Measurements from ENCODE around the gene BZW2. TPM values are rescaled to one million over a fixed set of nuclear protein-coding genes. Genes with fewer than 3 reads are reported as not detected.

BZW2 gene
- total RNA-seq, 1 donor, result 21.3 TPM

- Histone ChIP-seq H3K4me1 (ENCODE audit: insufficient read depth, low read length) (peaks cover 5% of the 10 kb centered on the region), H3K27me3 (ENCODE audit: insufficient read depth, low read length) (no peaks in the 10 kb centered on the region), H3K9me3 (ENCODE audit: low read depth, low read length) (no peaks in the 10 kb centered on the region), H3K4me3 (ENCODE audit: low read length) (no peak overlapping the region)
These were observed 11.7 kb upstream of the BZW2 start for GRCh38 chr7:16634271-16634738.

- Histone ChIP-seq H3K27me3 (ENCODE audit: insufficient read depth, low read length) (no peaks in the 10 kb centered on the region), H3K9me3 (ENCODE audit: low read depth, low read length) (no peaks in the 10 kb centered on the region), H3K4me1 (ENCODE audit: insufficient read depth, low read length) (peaks cover 5% of the 10 kb centered on the region), H3K4me3 (ENCODE audit: low read length) (no peak overlapping the region)
These were observed 9.4 kb upstream of the BZW2 start for GRCh38 chr7:16636555-16637101.

GRCh38 chr7:16637379-16637778 is 8.6 kb upstream of the BZW2 start:
- H3K4me3 ChIP-seq (ENCODE audit: low read length), result no peak overlapping the region
- no peaks in the 10 kb centered on the region for H3K9me3 ChIP-seq (ENCODE audit: low read depth, low read length)
- H3K4me1 ChIP-seq (ENCODE audit: insufficient read depth, low read length), result peaks cover 5% of the 10 kb centered on the region
- H3K27me3 ChIP-seq (ENCODE audit: insufficient read depth, low read length), result no peaks in the 10 kb centered on the region

- Histone ChIP-seq H3K4me3 (ENCODE audit: low read length) (no peak overlapping the region), H3K9me3 (ENCODE audit: low read depth, low read length) (no peaks in the 10 kb centered on the region), H3K27me3 (ENCODE audit: insufficient read depth, low read length) (no peaks in the 10 kb centered on the region), H3K4me1 (ENCODE audit: insufficient read depth, low read length) (peaks cover 6% of the 10 kb centered on the region)
These were observed 7.4 kb upstream of the BZW2 start for GRCh38 chr7:16638282-16639280.

GRCh38 chr7:16644157-16644556 is 1.8 kb upstream of the BZW2 start:
- peaks cover 33% of the 10 kb centered on the region for H3K4me1 ChIP-seq (ENCODE audit: insufficient read depth, low read length)
- no peaks in the 10 kb centered on the region for H3K27me3 ChIP-seq (ENCODE audit: insufficient read depth, low read length)
- no peaks in the 10 kb centered on the region for H3K9me3 ChIP-seq (ENCODE audit: low read depth, low read length)
- H3K4me3 ChIP-seq (ENCODE audit: low read length), result peak overlapping the region; percentile 74

GRCh38 chr7:16644636-16645592 is 1.1 kb upstream of the BZW2 start:
- peak overlapping the region; percentile 74 for H3K4me3 ChIP-seq (ENCODE audit: low read length)
- no peaks in the 10 kb centered on the region for H3K27me3 ChIP-seq (ENCODE audit: insufficient read depth, low read length)
- peaks cover 33% of the 10 kb centered on the region for H3K4me1 ChIP-seq (ENCODE audit: insufficient read depth, low read length)
- H3K9me3 ChIP-seq (ENCODE audit: low read depth, low read length), result no peaks in the 10 kb centered on the region

GRCh38 chr7:16646472-16647072 is 591 bp downstream of the BZW2 start:
- Histone ChIP-seq H3K9me3 (ENCODE audit: low read depth, low read length) (no peaks in the 10 kb centered on the region), H3K27me3 (ENCODE audit: insufficient read depth, low read length) (no peaks in the 10 kb centered on the region), H3K4me1 (ENCODE audit: insufficient read depth, low read length) (peaks cover 33% of the 10 kb centered on the region), H3K4me3 (ENCODE audit: low read length) (peak overlapping the region; percentile 74)

GRCh38 chr7:16647435-16647960 is 1.5 kb downstream of the BZW2 start:
- H3K27me3 ChIP-seq (ENCODE audit: insufficient read depth, low read length), result no peaks in the 10 kb centered on the region
- H3K4me3 ChIP-seq (ENCODE audit: low read length), result no peak overlapping the region
- no peaks in the 10 kb centered on the region for H3K9me3 ChIP-seq (ENCODE audit: low read depth, low read length)
- peaks cover 36% of the 10 kb centered on the region for H3K4me1 ChIP-seq (ENCODE audit: insufficient read depth, low read length)

- H3K4me1 ChIP-seq (ENCODE audit: insufficient read depth, low read length), result peaks cover 39% of the 10 kb centered on the region
- no peaks in the 10 kb centered on the region for H3K9me3 ChIP-seq (ENCODE audit: low read depth, low read length)
- H3K27me3 ChIP-seq (ENCODE audit: insufficient read depth, low read length), result no peaks in the 10 kb centered on the region
- H3K4me3 ChIP-seq (ENCODE audit: low read length), result no peak overlapping the region
These were observed 2.6 kb downstream of the BZW2 start for GRCh38 chr7:16648551-16648950.

- H3K4me1 ChIP-seq (ENCODE audit: insufficient read depth, low read length), result peaks cover 37% of the 10 kb centered on the region
- no peak overlapping the region for H3K4me3 ChIP-seq (ENCODE audit: low read length)
These were observed 3.2 kb downstream of the BZW2 start for GRCh38 chr7:16649196-16649595.

GRCh38 chr7:16650266-16650665 is 4.3 kb downstream of the BZW2 start:
- Histone ChIP-seq H3K27me3 (ENCODE audit: insufficient read depth, low read length) (no peaks in the 10 kb centered on the region), H3K4me3 (ENCODE audit: low read length) (no peak overlapping the region), H3K9me3 (ENCODE audit: low read depth, low read length) (no peaks in the 10 kb centered on the region), H3K4me1 (ENCODE audit: insufficient read depth, low read length) (peaks cover 35% of the 10 kb centered on the region)

More at GRCh38 chr7:16649196-16649595, 3.2 kb downstream of the BZW2 start:
- Histone ChIP-seq H3K27me3 (ENCODE audit: insufficient read depth, low read length) (no peaks in the 10 kb centered on the region), H3K9me3 (ENCODE audit: low read depth, low read length) (no peaks in the 10 kb centered on the region)

GRCh38 chr7:16651396-16652239 is 5.6 kb downstream of the BZW2 start:
- Histone ChIP-seq H3K27me3 (ENCODE audit: insufficient read depth, low read length) (no peaks in the 10 kb centered on the region), H3K9me3 (ENCODE audit: low read depth, low read length) (no peaks in the 10 kb centered on the region), H3K4me1 (ENCODE audit: insufficient read depth, low read length) (peaks cover 33% of the 10 kb centered on the region), H3K4me3 (ENCODE audit: low read length) (no peak overlapping the region)

- peaks cover 28% of the 10 kb centered on the region for H3K4me1 ChIP-seq (ENCODE audit: insufficient read depth, low read length)
- no peak overlapping the region for H3K4me3 ChIP-seq (ENCODE audit: low read length)
- no peaks in the 10 kb centered on the region for H3K27me3 ChIP-seq (ENCODE audit: insufficient read depth, low read length)
- no peaks in the 10 kb centered on the region for H3K9me3 ChIP-seq (ENCODE audit: low read depth, low read length)
These were observed 6.2 kb downstream of the BZW2 start for GRCh38 chr7:16652240-16652583.

Data from mononuclear cell (primary cell).